ENCODE results near the gene NELFA.

Gene NELFA

DNA sequence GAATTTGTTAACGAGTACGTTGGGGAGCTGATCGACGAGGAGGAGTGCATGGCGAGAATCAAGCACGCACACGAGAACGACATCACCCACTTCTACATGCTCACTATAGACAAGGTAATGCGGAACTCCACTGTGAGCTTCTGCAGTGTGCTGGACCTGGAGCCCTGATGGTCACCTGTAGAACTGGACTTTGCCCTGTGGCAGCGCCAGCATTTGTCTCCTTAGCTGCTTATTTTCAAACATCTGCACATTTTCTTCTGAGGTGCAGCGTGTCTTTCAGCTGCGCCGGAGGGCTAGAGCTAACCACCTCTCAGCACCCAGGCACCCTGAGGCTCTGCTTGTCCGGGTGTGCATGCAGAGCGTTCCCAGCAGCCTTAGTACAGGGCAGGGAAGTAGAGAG, 47.7 kb downstream of the NELFA start:
- Histone ChIP-seq H3K9me2 (replicated peaks; ENCODE audit: insufficient read depth, low read length) (no peaks in the 10 kb centered on the region), H3K27ac (ENCODE audit: low read depth, low read length) (no peak overlapping the region), H3K4me3 (ENCODE audit: insufficient read depth, low read length, poor library complexity, severe bottlenecking) (no peak overlapping the region), H3K79me2 (ENCODE audit: insufficient read depth, low read length) (peaks cover 9% of the 10 kb centered on the region; the same call in 1 of the 2 replicates), H3F3A (ENCODE audit: insufficient read depth) (0 out of 2 replicates have a peak, but pooled peaks cover 2% of the 10 kb centered on the region), H3K4me2 (ENCODE audit: low read depth, low read length, poor library complexity, severe bottlenecking) (no peak overlapping the region), H3K36me3 (ENCODE audit: low read length) (peaks cover 37% of the 10 kb centered on the region), H3K9me3 (ENCODE audit: insufficient read depth, low read length) (no peaks in the 10 kb centered on the region), H2AFZ (ENCODE audit: low read depth, low read length, severe bottlenecking) (no peak overlapping the region), H3K27me3 (ENCODE audit: low read length) (no peaks in the 10 kb centered on the region), H3K9ac (ENCODE audit: low read length) (no peak overlapping the region), H4K20me1 (ENCODE audit: low read depth, low read length) (no peaks in the 10 kb centered on the region)
- TF ChIP-seq, protein P1, sequence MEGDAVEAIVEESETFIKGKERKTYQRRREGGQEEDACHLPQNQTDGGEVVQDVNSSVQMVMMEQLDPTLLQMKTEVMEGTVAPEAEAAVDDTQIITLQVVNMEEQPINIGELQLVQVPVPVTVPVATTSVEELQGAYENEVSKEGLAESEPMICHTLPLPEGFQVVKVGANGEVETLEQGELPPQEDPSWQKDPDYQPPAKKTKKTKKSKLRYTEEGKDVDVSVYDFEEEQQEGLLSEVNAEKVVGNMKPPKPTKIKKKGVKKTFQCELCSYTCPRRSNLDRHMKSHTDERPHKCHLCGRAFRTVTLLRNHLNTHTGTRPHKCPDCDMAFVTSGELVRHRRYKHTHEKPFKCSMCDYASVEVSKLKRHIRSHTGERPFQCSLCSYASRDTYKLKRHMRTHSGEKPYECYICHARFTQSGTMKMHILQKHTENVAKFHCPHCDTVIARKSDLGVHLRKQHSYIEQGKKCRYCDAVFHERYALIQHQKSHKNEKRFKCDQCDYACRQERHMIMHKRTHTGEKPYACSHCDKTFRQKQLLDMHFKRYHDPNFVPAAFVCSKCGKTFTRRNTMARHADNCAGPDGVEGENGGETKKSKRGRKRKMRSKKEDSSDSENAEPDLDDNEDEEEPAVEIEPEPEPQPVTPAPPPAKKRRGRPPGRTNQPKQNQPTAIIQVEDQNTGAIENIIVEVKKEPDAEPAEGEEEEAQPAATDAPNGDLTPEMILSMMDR (IDR thresholded peaks at IDR 0.05; ENCODE audit: insufficient read depth, low read length, poor library complexity, severe bottlenecking), result no peak
- TF ChIP-seq EZH2phosphoT487 (conservative IDR thresholded peaks at IDR 0.05; ENCODE audit: low read length), result no peak

DNA sequence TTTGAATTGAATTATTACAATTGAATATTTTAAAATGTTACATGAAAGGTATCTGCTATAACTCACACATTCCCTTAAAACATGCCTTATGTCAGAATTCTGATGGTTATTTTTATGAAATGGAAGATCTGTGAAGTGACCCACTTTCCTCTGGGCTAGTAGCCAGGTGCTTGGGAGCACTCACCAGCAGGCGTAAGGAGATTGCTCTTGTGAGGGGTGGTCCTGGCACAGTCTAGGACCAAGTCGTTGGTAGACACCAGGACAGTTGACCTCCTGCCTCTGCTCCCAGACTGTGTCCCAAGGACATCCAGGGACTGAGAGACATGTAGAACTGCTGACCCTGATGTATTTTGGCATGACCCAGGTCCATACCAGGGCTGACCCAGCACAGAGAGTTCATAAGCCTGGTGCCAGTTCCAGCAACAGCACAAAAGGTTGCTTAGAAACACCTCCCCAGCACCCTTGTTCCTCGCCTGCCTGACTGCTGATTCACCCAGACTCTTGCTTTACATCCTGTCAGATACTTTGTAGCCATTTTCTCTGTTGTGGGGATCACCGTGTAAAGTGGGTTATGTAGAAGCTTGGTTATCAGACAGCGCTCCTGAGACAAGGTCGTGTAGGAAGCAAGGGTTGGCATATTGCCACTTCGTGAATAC, 48.5 kb downstream of the NELFA start:
- Histone ChIP-seq H3K4me2 (ENCODE audit: low read depth, low read length, poor library complexity, severe bottlenecking) (no peak overlapping the region), H3F3A (ENCODE audit: insufficient read depth) (0 out of 2 replicates have a peak, but pooled peaks cover 2% of the 10 kb centered on the region), H3K79me2 (ENCODE audit: insufficient read depth, low read length) (peaks cover 11% of the 10 kb centered on the region; the same call in 1 of the 2 replicates), H4K20me1 (ENCODE audit: low read depth, low read length) (no peaks in the 10 kb centered on the region), H2AFZ (ENCODE audit: low read depth, low read length, severe bottlenecking) (no peak overlapping the region), H3K9ac (ENCODE audit: low read length) (no peak overlapping the region), H3K9me3 (ENCODE audit: insufficient read depth, low read length) (no peaks in the 10 kb centered on the region), H3K9me2 (replicated peaks; ENCODE audit: insufficient read depth, low read length) (no peaks in the 10 kb centered on the region), H3K27ac (ENCODE audit: low read depth, low read length) (no peak overlapping the region), H3K27me3 (ENCODE audit: low read length) (no peaks in the 10 kb centered on the region), H3K36me3 (ENCODE audit: low read length) (peaks cover 37% of the 10 kb centered on the region), H3K4me3 (ENCODE audit: insufficient read depth, low read length, poor library complexity, severe bottlenecking) (no peak overlapping the region)
- TF ChIP-seq EZH2phosphoT487 (conservative IDR thresholded peaks at IDR 0.05; ENCODE audit: low read length), result no peak
- TF ChIP-seq, protein P1 (IDR thresholded peaks at IDR 0.05; ENCODE audit: insufficient read depth, low read length, poor library complexity, severe bottlenecking), result no peak

DNA sequence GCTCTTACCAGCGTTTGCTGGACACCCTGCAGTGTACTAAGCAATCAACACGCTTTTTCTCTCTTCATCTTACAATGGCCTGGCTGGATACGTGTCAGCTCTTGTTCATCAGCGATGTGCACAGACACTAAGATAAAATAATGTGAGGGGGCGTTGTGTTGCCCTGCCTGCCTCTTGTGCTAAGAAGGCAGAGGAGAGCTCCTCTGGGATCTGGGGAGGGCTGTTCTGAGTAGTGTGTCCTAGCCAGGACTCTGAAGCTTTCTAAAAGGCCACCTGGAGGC, 49.7 kb downstream of the NELFA start:
- Histone ChIP-seq H3K27me3 (ENCODE audit: low read length) (no peaks in the 10 kb centered on the region), H3K79me2 (ENCODE audit: insufficient read depth, low read length) (peaks cover 11% of the 10 kb centered on the region; the same call in 1 of the 2 replicates), H3K36me3 (ENCODE audit: low read length) (peaks cover 29% of the 10 kb centered on the region; the same call in 1 of the 2 replicates), H2AFZ (ENCODE audit: low read depth, low read length, severe bottlenecking) (no peak overlapping the region), H3K9me3 (ENCODE audit: insufficient read depth, low read length) (no peaks in the 10 kb centered on the region), H3K9ac (ENCODE audit: low read length) (no peak overlapping the region), H3F3A (ENCODE audit: insufficient read depth) (no peaks in the 10 kb centered on the region), H3K4me2 (ENCODE audit: low read depth, low read length, poor library complexity, severe bottlenecking) (no peak overlapping the region), H3K9me2 (replicated peaks; ENCODE audit: insufficient read depth, low read length) (no peaks in the 10 kb centered on the region), H4K20me1 (ENCODE audit: low read depth, low read length) (no peaks in the 10 kb centered on the region), H3K27ac (ENCODE audit: low read depth, low read length) (no peak overlapping the region), H3K4me3 (ENCODE audit: insufficient read depth, low read length, poor library complexity, severe bottlenecking) (no peak overlapping the region)
- TF ChIP-seq EZH2phosphoT487 (conservative IDR thresholded peaks at IDR 0.05; ENCODE audit: low read length), result no peak
- TF ChIP-seq, protein P1 (IDR thresholded peaks at IDR 0.05; ENCODE audit: insufficient read depth, low read length, poor library complexity, severe bottlenecking), result no peak

All from SU-DHL-6 (cell line).